ENCODE measurements around the gene PTGDR2.
"Not testable (repeated sequence)": the region's sequence is repeated elsewhere in the genome, so short reads cannot be mapped to it uniquely, and the experiment has no call there.

Gene PTGDR2

GRCh38 chr11:60841797-60842667, 13.7 kb downstream of the PTGDR2 start, which contains the start of gene CCDC86:
Gene CCDC86 (plus strand): TSS chr11:60842113. CDS start chr11:60842125, 12 bp downstream.
- peak; percentile 97 to 99 (median 98) for DNase-seq

- no peak for DNase-seq
These were observed 15.0 kb downstream of the PTGDR2 start for GRCh38 chr11:60840470-60841430.

GRCh38 chr11:60838132-60838531, 17.6 kb downstream of the PTGDR2 start:
- DNase-seq = no peak

- no peak for DNase-seq
These were observed 18.8 kb downstream of the PTGDR2 start for GRCh38 chr11:60836866-60837515.

- DNase-seq = peak; percentile 48 to 85 (median 69)
These were observed 20.3 kb downstream of the PTGDR2 start for GRCh38 chr11:60835534-60835846.

- DNase-seq = peak; percentile 10 to 49 (median 33)
These were observed 20.8 kb downstream of the PTGDR2 start for GRCh38 chr11:60834742-60835533.

- no peak for DNase-seq
These were observed 24.2 kb downstream of the PTGDR2 start for GRCh38 chr11:60831501-60832079.

GRCh38 chr11:60831143-60831500, 24.6 kb downstream of the PTGDR2 start:
- DNase-seq = peak; percentile 87 to 93 (median 90)

GRCh38 chr11:60830478-60831142, 25.1 kb downstream of the PTGDR2 start:
- DNase-seq = no peak

- no peak for DNase-seq
These were observed 30.0 kb downstream of the PTGDR2 start for GRCh38 chr11:60825790-60826189.

GRCh38 chr11:60825118-60825517, 30.6 kb downstream of the PTGDR2 start:
- DNase-seq = no peak

GRCh38 chr11:60823745-60824306, 31.9 kb downstream of the PTGDR2 start:
- not testable (repeated sequence) for DNase-seq

- no peak for DNase-seq
These were observed 33.7 kb downstream of the PTGDR2 start for GRCh38 chr11:60821827-60822599.

- DNase-seq = no peak
These were observed 37.7 kb downstream of the PTGDR2 start for GRCh38 chr11:60818057-60818456.

GRCh38 chr11:60816590-60817157, 39.1 kb downstream of the PTGDR2 start:
- DNase-seq = no peak

GRCh38 chr11:60814112-60814511, 41.6 kb downstream of the PTGDR2 start:
- no peak for DNase-seq

- DNase-seq = peak; percentile 33 to 59 (median 52)
These were observed 42.4 kb downstream of the PTGDR2 start for GRCh38 chr11:60813324-60813723.

GRCh38 chr11:60810569-60810968, 45.2 kb downstream of the PTGDR2 start:
- DNase-seq = peak in 3 of 4 experiments; percentile 11 to 18 (median 17)

- no peak for DNase-seq
These were observed 45.6 kb downstream of the PTGDR2 start for GRCh38 chr11:60810151-60810550.
